SK-N-SH (cell line): ENCODE measurements around the gene MC3R.

Source experiments
- CTCF ChIP-seq: fragments of 200-600 bp; sonication (generic); IDR thresholded peaks from 2 replicates; pipeline ENCODE4 v1.6.1; 2017; ENCODE audit warnings: antibody characterized with exemption, mild to moderate bottlenecking, moderate library complexity
- EZH2phosphoT487 ChIP-seq: fragments of 200-600 bp; sonication (generic); IDR thresholded peaks from 2 replicates; pipeline ENCODE4 v1.6.1; 2017; ENCODE audit warnings: low read depth, mixed run types, mild to moderate bottlenecking, antibody characterized with exemption, moderate library complexity, borderline replicate concordance
- POLR2AphosphoS5 ChIP-seq: IDR thresholded peaks from 2 replicates; pipeline ENCODE4 v1.6.1; 2012; ENCODE audit warnings: low read depth, low read length
- TCF12 ChIP-seq: IDR thresholded peaks from 2 replicates; pipeline ENCODE4 v1.4.0; 2012
- ZBTB33 ChIP-seq: IDR thresholded peaks from 2 replicates; pipeline ENCODE4 v1.4.0; 2012; ENCODE audit warnings: low read depth, borderline replicate concordance

- TF ChIP-seq TCF12 (no peak), ZBTB33 (no peak), EZH2phosphoT487 (no peak), POLR2AphosphoS5 (no peak), CTCF (no peak)
These were observed 50.8 kb downstream of the MC3R start for GRCh38 chr20:56299362-56299761.
